ENCODE data around the gene PBX4.

The PBX4 gene

GRCh38 chr19:19645233-19645870 lies 26.9 kb upstream of the PBX4 start:
- Histone ChIP-seq H3K9me3 (ENCODE audit: control insufficient read depth, insufficient read depth, low read depth, low read length) (no peaks in the 10 kb centered on the region), H3K36me3 (ENCODE audit: control insufficient read depth in 2 of 2, insufficient read depth in 1 of 2, low read length in 2 of 2) (peaks cover 12 to 56% of the 10 kb centered on the region in 2 experiments; a peak in 2 of 3 replicates), H3K27ac (ENCODE audit: extremely low read depth, low read depth, low read length) (no peak overlapping the region), H3K4me1 (ENCODE audit: control insufficient read depth, insufficient read depth, low read length) (no peaks in the 10 kb centered on the region), H3K4me3 (ENCODE audit: low read depth, low read length) (no peak overlapping the region)
- TF ChIP-seq, protein P1, sequence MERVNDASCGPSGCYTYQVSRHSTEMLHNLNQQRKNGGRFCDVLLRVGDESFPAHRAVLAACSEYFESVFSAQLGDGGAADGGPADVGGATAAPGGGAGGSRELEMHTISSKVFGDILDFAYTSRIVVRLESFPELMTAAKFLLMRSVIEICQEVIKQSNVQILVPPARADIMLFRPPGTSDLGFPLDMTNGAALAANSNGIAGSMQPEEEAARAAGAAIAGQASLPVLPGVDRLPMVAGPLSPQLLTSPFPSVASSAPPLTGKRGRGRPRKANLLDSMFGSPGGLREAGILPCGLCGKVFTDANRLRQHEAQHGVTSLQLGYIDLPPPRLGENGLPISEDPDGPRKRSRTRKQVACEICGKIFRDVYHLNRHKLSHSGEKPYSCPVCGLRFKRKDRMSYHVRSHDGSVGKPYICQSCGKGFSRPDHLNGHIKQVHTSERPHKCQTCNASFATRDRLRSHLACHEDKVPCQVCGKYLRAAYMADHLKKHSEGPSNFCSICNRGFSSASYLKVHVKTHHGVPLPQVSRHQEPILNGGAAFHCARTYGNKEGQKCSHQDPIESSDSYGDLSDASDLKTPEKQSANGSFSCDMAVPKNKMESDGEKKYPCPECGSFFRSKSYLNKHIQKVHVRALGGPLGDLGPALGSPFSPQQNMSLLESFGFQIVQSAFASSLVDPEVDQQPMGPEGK (tag by site-specific recombination; IDR thresholded peaks at IDR 0.05): no peak
- TF ChIP-seq ZNF707 (tag by site-specific recombination; IDR thresholded peaks at IDR 0.05): no peak
- TF ChIP-seq REPIN1 (tag by site-specific recombination; IDR thresholded peaks at IDR 0.05; ENCODE audit: low read depth): no peak
- TF ChIP-seq YY2 (tag by site-specific recombination; IDR thresholded peaks at IDR 0.05): no peak
- TF ChIP-seq KLF1 (tag by site-specific recombination; IDR thresholded peaks at IDR 0.05): no peak
- TF ChIP-seq ZNF280D (tag by site-specific recombination; IDR thresholded peaks at IDR 0.05): no peak
- TF ChIP-seq ZNF530 (tag by site-specific recombination; IDR thresholded peaks at IDR 0.05; ENCODE audit: low read depth): no peak
- no peak for TF ChIP-seq ZXDB (tag by site-specific recombination; IDR thresholded peaks at IDR 0.05)
- TF ChIP-seq ZNF19 (tag by site-specific recombination; IDR thresholded peaks at IDR 0.05; ENCODE audit: low read depth): no peak
- no peak for TF ChIP-seq SP3 (tag by site-specific recombination; IDR thresholded peaks at IDR 0.05)
- no peak for TF ChIP-seq KLF17 (tag by site-specific recombination; IDR thresholded peaks at IDR 0.05)
- no peak for TF ChIP-seq ZNF202 (tag by site-specific recombination; IDR thresholded peaks at IDR 0.05; ENCODE audit: borderline replicate concordance)
- TF ChIP-seq ZNF341 (tag by site-specific recombination; IDR thresholded peaks at IDR 0.05; ENCODE audit: low read depth): no peak
- no peak for TF ChIP-seq ATF2 (tag by site-specific recombination; IDR thresholded peaks at IDR 0.05; ENCODE audit: low read depth)
- no peak for TF ChIP-seq ZBTB6 (tag by site-specific recombination; IDR thresholded peaks at IDR 0.05)
- TF ChIP-seq, protein P2, sequence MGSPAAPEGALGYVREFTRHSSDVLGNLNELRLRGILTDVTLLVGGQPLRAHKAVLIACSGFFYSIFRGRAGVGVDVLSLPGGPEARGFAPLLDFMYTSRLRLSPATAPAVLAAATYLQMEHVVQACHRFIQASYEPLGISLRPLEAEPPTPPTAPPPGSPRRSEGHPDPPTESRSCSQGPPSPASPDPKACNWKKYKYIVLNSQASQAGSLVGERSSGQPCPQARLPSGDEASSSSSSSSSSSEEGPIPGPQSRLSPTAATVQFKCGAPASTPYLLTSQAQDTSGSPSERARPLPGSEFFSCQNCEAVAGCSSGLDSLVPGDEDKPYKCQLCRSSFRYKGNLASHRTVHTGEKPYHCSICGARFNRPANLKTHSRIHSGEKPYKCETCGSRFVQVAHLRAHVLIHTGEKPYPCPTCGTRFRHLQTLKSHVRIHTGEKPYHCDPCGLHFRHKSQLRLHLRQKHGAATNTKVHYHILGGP (tag by site-specific recombination; IDR thresholded peaks at IDR 0.05): no peak
- TF ChIP-seq KLF7 (tag by site-specific recombination; IDR thresholded peaks at IDR 0.05; ENCODE audit: borderline replicate concordance): no peak
- TF ChIP-seq ZNF175 (tag by site-specific recombination; IDR thresholded peaks at IDR 0.05): no peak
- CTCF ChIA-PET: interaction anchor here (2.5 kb wide), 1 partner anchor 114 kb away, joined by 47 read pairs; no protein-coding TSS in a partner anchor
- POLR2A ChIA-PET: interaction anchor here (1.1 kb wide), 1 partner anchor 112 kb away, joined by 3 read pairs; no protein-coding TSS in a partner anchor
